ENCODE results near the gene WWOX.

Gene WWOX

GRCh38 chr16:78402833-78403232, 303.4 kb downstream of the WWOX start:
- Histone ChIP-seq H3K27ac (no peak overlapping the region), H3K9me3 (no peaks in the 10 kb centered on the region), H3K4me3 (ENCODE audit: low read depth in 1 of 2, low read length in 1 of 2) (no peak overlapping the region), H3K4me1 (ENCODE audit: control insufficient read depth in 1 of 2, insufficient read depth in 1 of 2, low read depth in 1 of 2, low read length in 1 of 2) (peaks cover 7 to 10% of the 10 kb centered on the region in 2 experiments), H3K36me3 (no peaks in the 10 kb centered on the region), H3K27me3 (no peaks in the 10 kb centered on the region)
- no peak for TF ChIP-seq CTCF (IDR thresholded peaks at IDR 0.05)

DNA sequence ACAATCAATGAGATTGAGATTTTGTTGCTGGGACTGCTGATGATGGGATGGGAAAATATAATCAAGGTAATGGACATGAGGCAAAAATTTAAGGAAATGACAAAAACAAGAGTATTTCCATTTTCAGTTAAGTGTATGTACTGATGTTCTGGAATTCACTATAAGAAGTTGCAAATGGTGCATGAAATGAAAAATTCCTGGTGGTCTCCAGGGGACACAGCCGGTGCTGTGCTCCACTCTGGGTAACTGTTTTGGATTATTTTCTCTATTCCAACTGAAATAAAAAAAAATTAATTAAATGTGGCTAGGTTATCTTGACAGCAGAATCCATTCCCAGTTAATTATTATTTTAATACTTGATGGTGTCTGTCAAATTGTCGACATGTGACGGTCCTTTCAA, 305.6 kb downstream of the WWOX start:
- peaks cover 7 to 13% of the 10 kb centered on the region in 2 experiments for H3K4me1 ChIP-seq (ENCODE audit: control insufficient read depth in 1 of 2, insufficient read depth in 1 of 2, low read depth in 1 of 2, low read length in 1 of 2)
- no peaks in the 10 kb centered on the region for H3K27me3 ChIP-seq
- H3K9me3 ChIP-seq = no peaks in the 10 kb centered on the region
- no peak overlapping the region for H3K4me3 ChIP-seq (ENCODE audit: low read depth in 1 of 2, low read length in 1 of 2)
- TF ChIP-seq CTCF (IDR thresholded peaks at IDR 0.05) = no peak
- no peak overlapping the region for H3K27ac ChIP-seq
- H3K36me3 ChIP-seq = no peaks in the 10 kb centered on the region

DNA sequence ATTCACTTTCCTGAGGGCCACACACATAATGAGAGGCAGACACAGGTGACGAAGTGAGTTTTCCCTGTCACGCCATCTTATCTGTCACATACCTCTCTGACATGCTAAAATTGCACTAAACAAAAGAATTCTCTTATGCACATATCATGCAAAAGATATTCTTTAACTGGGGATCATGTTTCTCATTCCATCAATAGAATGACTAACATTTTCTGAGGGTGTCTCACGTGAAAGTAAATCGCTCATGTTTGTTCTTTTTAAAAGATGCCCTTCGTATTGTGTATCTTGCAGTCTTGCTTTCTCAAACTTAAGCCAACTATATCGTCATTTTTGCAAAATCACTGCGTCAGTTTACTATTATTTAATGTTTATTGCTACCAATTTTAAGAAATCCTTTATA, 306.4 kb downstream of the WWOX start:
- Histone ChIP-seq H3K27ac (no peak overlapping the region), H3K4me3 (ENCODE audit: low read depth in 1 of 2, low read length in 1 of 2) (no peak overlapping the region), H3K27me3 (no peaks in the 10 kb centered on the region), H3K36me3 (no peaks in the 10 kb centered on the region), H3K9me3 (no peaks in the 10 kb centered on the region), H3K4me1 (ENCODE audit: control insufficient read depth in 1 of 2, insufficient read depth in 1 of 2, low read depth in 1 of 2, low read length in 1 of 2) (peaks cover 7 to 13% of the 10 kb centered on the region in 2 experiments)
- TF ChIP-seq CTCF (IDR thresholded peaks at IDR 0.05) = no peak

GRCh38 chr16:78407191-78407590, 307.7 kb downstream of the WWOX start:
- no peak overlapping the region for H3K4me3 ChIP-seq (ENCODE audit: low read depth in 1 of 2, low read length in 1 of 2)
- H3K36me3 ChIP-seq = no peaks in the 10 kb centered on the region
- H3K27ac ChIP-seq = no peak overlapping the region
- no peaks in the 10 kb centered on the region for H3K9me3 ChIP-seq
- no peaks in the 10 kb centered on the region for H3K27me3 ChIP-seq
- peaks cover 7 to 13% of the 10 kb centered on the region in 2 experiments for H3K4me1 ChIP-seq (ENCODE audit: control insufficient read depth in 1 of 2, insufficient read depth in 1 of 2, low read depth in 1 of 2, low read length in 1 of 2)
- TF ChIP-seq CTCF (IDR thresholded peaks at IDR 0.05) = no peak

- Histone ChIP-seq H3K36me3 (no peaks in the 10 kb centered on the region), H3K27ac (no peak overlapping the region), H3K27me3 (no peaks in the 10 kb centered on the region), H3K4me3 (ENCODE audit: low read depth in 1 of 2, low read length in 1 of 2) (no peak overlapping the region), H3K9me3 (peaks cover 12% of the 10 kb centered on the region), H3K4me1 (ENCODE audit: control insufficient read depth in 1 of 2, insufficient read depth in 1 of 2, low read depth in 1 of 2, low read length in 1 of 2) (no peaks in the 10 kb centered on the region)
- TF ChIP-seq CTCF (IDR thresholded peaks at IDR 0.05) = no peak
These were observed 314.2 kb downstream of the WWOX start for GRCh38 chr16:78413651-78414050.

DNA sequence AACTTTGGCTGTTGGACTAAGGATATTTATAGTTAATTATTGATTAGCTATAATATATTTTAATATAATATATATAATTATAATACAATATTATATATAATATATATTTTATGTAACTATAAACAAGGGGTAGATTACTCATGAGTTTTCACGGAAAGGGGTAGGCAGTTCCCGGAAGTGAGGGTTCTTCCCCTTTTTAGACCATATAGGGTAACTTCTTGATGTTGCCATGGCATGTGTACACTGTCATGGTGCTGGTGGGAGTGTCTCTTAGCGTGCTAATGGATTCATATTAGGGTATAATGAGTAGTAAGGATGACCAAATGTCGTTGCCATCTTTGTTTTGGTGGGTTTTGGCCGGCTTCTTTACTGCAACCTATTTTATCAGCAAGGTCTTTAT, 315.6 kb downstream of the WWOX start:
- Histone ChIP-seq H3K27me3 (no peaks in the 10 kb centered on the region), H3K4me3 (ENCODE audit: low read depth in 1 of 2, low read length in 1 of 2) (no peak overlapping the region), H3K4me1 (ENCODE audit: control insufficient read depth in 1 of 2, insufficient read depth in 1 of 2, low read depth in 1 of 2, low read length in 1 of 2) (no peaks in the 10 kb centered on the region), H3K36me3 (no peaks in the 10 kb centered on the region), H3K9me3 (peaks cover 12% of the 10 kb centered on the region), H3K27ac (no peak overlapping the region)
- no peak for TF ChIP-seq CTCF (IDR thresholded peaks at IDR 0.05)
